IPS DF 6.9 (cell line): Measurements from ENCODE around the gene SERPINA5.

Experiments
- DNase-seq: peaks from one replicate; pipeline ENCODE4 v3.0.0-alpha.2; 2013; ENCODE audit warnings: low read depth, low spot score
- H3K27ac ChIP-seq: one replicate; pipeline ENCODE4 v1.5.1; 2013; ENCODE audit warnings: low read length, control low read depth
- H3K27me3 ChIP-seq: 2 replicates; pipeline ENCODE4 v1.6.1; 2013; ENCODE audit warnings: mild to moderate bottlenecking, low read length; ENCODE audit not compliant: control insufficient read depth, insufficient read depth
- H3K36me3 ChIP-seq: 2 replicates; pipeline ENCODE4 v1.6.1; 2013; ENCODE audit warnings: low read length; ENCODE audit not compliant: control insufficient read depth, insufficient read depth
- H3K4me1 ChIP-seq: 2 replicates; pipeline ENCODE4 v1.6.1; 2013; ENCODE audit warnings: low read length; ENCODE audit not compliant: control insufficient read depth, insufficient read depth
- H3K4me3 ChIP-seq: 2 replicates; pipeline ENCODE4 v1.5.1; 2013; ENCODE audit warnings: mild to moderate bottlenecking, low read length
- H3K9me3 ChIP-seq: 2 replicates; pipeline ENCODE4 v1.6.1; 2013; ENCODE audit warnings: low read length, inconsistent platforms; ENCODE audit not compliant: control insufficient read depth, insufficient read depth
- WGBS: extraction: QIAGEN DNeasy Blood & Tissue Kit; methylation state at CpG from one replicate; pipeline ENCODE4 v1.1.7; 2013; ENCODE audit warnings: mixed read lengths, missing lambda C conversion rate; ENCODE audit not compliant: insufficient read length, insufficient coverage; 5-methylcytosine and 5-hydroxymethylcytosine counted together

The SERPINA5 gene

DNA sequence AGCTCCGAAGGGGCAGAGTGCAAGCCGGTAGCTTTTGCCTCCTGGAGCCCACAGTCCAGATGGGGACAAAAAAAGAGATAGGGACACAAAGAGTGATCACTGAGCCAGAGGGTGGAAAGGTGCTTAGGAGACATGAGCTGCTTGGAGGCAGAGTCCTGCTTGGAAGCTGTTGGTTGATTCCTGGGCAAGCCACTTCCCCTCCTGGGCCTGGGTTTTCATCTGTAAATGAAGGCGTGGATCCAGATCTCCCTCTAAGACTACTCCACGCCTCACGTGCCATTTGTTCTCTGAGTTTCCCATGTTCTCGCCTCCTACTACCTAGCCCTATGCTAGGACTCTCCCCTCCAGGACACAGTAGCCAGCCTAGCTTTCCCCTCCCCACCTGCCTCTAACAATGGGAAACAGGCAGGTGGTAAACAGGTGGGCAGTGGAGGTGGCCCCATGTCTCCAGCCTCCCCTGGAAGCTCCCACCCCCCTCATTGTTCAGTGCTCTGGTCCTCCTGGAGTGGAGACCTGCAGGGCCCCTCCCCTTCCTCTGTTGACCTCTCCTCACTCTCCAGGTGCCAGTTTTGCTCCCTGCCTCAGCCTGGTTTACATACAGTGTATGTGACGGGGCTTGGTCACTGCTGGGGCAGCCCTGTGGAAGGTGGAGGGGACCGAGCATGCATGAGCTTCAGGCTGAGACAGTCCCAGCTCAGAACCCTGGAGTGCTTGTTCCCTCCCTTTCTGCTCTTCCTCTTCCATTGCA lies 34.8 kb downstream of the SERPINA5 start:
- Histone ChIP-seq H3K4me1 (no peaks in the 10 kb centered on the region), H3K9me3 (no peaks in the 10 kb centered on the region), H3K36me3 (no peaks in the 10 kb centered on the region; the same call in 1 of the 2 replicates), H3K27me3 (no peaks in the 10 kb centered on the region), H3K27ac (no peak overlapping the region), H3K4me3 (no peak overlapping the region)
- no CpG with 5 or more reads among the region's 8 CpGs for WGBS
- no peak for DNase-seq

DNA sequence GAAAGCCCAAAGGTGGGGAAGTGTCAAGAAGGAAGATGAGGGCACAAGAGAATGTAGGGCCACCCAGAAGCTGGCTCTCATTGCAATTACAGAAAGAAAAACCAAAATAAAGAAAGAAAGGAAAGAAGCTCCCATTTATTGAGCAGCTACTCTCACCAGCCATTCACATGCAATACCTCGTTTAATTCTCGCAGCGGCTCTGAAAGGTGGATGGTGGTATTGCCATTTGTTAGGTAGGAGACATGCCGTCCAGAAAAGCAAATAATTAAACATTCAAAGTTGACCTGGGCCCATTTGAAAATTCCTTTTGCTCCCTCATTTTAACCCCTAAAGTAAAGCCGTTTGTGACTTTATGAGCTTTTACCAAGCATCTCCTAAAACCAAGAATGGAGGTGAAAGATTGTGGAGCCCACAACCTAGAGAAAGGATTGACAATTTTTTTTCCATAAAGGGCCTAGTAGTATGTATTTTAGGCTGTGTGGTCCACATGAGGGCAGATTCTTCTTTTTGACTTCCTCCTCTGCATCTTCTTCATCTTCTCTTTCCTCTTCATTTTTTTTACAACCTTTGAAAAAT lies 36.2 kb downstream of the SERPINA5 start:
- no peaks in the 10 kb centered on the region; the same call in 1 of the 2 replicates for H3K36me3 ChIP-seq
- no peak for DNase-seq
- no CpG with 5 or more reads among the region's 5 CpGs for WGBS
- H3K4me1 ChIP-seq = no peaks in the 10 kb centered on the region
- no peak overlapping the region for H3K4me3 ChIP-seq
- H3K9me3 ChIP-seq = no peaks in the 10 kb centered on the region
- no peak overlapping the region for H3K27ac ChIP-seq
- no peaks in the 10 kb centered on the region for H3K27me3 ChIP-seq

DNA sequence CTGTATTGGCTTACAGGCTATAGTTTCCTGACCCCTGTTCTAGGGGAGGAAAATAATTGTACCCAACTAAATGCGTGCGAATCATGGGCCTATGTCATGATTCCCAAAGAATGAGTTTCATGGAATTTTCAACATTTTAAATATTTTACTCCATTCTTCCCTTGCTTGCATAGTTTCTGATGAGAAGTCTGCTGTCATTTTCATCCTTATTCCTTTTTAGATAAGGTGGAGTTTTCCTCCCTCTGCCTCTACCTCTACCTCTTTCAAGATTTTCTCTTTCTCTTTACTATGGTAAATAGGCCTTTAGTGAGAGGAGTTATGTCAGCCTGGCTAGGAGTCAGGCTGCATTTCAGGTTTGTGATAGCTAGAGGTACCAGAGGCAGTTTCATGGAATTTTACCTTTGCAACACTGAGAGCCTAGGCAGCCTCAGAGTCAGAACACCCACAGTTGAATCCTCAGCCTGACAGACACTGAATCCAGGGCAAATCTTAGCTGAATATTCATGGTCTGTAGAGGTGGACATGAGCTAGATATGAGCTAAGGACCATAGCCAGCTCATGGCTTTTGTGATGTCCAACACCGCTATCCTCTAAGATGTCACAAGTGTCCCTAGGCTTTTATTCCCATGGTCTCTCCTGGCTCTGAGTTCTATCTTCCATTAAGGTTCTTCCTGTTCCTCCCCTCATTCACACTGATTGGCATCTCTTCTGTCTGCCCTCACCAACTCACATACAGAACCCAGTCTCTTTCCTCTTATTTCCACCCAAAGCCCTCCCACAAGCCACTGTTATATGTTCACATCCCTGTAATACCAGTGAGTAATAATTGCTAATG lies 37.0 kb downstream of the SERPINA5 start:
- Histone ChIP-seq H3K4me3 (no peak overlapping the region), H3K9me3 (no peaks in the 10 kb centered on the region), H3K4me1 (no peaks in the 10 kb centered on the region), H3K27ac (no peak overlapping the region), H3K27me3 (no peaks in the 10 kb centered on the region), H3K36me3 (no peaks in the 10 kb centered on the region; the same call in 1 of the 2 replicates)
- no CpG with 5 or more reads among the region's 3 CpGs for WGBS
- DNase-seq = no peak

DNA sequence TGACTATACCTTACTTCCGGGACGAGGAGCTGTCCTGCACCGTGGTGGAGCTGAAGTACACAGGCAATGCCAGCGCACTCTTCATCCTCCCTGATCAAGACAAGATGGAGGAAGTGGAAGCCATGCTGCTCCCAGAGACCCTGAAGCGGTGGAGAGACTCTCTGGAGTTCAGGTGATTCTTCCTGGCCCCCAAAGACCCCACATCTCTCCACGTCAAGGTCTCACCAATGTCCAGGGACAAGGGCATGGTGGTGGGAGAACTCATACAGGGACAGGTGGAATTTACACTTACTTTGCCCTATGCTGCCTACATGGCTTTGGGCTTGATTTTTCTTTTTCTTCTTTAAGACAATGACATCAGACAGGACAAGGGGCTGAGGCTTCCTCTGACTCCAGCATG lies 38.1 kb downstream of the SERPINA5 start:
- no peak overlapping the region for H3K27ac ChIP-seq
- H3K36me3 ChIP-seq = no peaks in the 10 kb centered on the region; the same call in 1 of the 2 replicates
- no peaks in the 10 kb centered on the region for H3K4me1 ChIP-seq
- H3K9me3 ChIP-seq = no peaks in the 10 kb centered on the region
- H3K4me3 ChIP-seq = no peak overlapping the region
- no peak for DNase-seq
- WGBS = no CpG with 5 or more reads among the region's 6 CpGs
- no peaks in the 10 kb centered on the region; the same call in 1 of the 2 replicates for H3K27me3 ChIP-seq

DNA sequence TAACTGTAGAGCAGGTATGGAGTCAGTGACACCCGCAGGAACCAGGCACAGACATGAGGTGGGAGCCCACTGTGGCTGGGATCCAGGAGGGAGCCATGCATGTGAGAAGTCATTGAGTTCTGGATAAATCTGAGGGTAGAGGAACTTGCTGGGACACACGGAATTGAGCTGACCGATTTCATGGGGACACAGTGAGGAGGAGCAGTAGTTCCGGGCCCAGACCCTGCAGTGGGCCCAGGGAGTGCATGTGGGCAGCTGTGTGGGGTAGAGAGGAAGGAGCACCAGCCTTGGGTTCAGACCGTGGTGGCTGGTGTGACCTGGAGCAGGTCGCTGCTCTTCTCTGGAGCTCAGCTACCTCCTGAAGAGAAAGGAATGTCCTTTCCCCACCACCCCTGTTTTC lies 39.4 kb downstream of the SERPINA5 start:
- DNase-seq = no peak
- no peaks in the 10 kb centered on the region for H3K4me1 ChIP-seq
- no peak overlapping the region for H3K27ac ChIP-seq
- H3K27me3 ChIP-seq = no peaks in the 10 kb centered on the region; the same call in 1 of the 2 replicates
- no peak overlapping the region for H3K4me3 ChIP-seq
- WGBS = no CpG with 5 or more reads among the region's 6 CpGs
- H3K9me3 ChIP-seq = no peaks in the 10 kb centered on the region
- H3K36me3 ChIP-seq = no peaks in the 10 kb centered on the region

DNA sequence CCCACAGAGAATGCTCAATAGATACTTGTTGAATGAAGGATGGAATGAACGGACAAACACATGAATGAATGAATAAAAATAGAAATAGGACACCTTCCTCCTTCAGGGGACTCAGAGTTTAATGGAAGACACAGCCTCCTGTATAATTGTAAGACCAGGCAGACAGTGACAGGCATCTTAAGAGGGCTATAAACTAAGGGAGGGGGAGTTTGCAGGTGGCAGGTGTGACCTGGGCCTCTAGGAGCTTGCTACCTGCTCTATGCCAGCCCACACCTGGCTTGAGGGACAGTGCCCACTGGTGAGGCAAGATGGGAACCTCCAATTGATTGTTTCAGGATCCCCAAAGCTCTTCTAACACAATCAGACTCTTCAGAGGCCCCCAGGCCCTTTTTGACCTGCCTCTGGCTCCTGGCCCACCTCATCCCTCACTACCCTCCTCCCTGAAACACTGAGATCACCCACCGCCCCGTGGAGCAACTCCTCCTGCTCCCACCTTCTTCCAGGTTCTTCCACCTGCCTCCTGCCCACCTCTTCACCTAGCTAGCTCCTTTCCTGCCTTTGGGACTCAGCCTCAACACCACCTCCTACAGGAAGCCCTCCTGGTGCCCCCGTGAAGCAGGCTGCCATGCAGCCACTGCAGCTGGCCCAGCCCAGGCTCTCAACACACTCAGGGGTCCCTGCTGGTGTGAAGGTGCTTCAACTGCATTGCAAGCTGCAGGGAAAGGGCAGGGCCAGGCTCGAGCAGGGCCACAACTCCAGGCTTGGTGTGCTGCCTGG lies 40.3 kb downstream of the SERPINA5 start:
- no peaks in the 10 kb centered on the region for H3K36me3 ChIP-seq
- no peak for DNase-seq
- H3K4me1 ChIP-seq = no peaks in the 10 kb centered on the region
- H3K27ac ChIP-seq = no peak overlapping the region
- no peaks in the 10 kb centered on the region for H3K9me3 ChIP-seq
- no peaks in the 10 kb centered on the region; the same call in 1 of the 2 replicates for H3K27me3 ChIP-seq
- WGBS = no CpG with 5 or more reads among the region's 5 CpGs
- H3K4me3 ChIP-seq = no peak overlapping the region

DNA sequence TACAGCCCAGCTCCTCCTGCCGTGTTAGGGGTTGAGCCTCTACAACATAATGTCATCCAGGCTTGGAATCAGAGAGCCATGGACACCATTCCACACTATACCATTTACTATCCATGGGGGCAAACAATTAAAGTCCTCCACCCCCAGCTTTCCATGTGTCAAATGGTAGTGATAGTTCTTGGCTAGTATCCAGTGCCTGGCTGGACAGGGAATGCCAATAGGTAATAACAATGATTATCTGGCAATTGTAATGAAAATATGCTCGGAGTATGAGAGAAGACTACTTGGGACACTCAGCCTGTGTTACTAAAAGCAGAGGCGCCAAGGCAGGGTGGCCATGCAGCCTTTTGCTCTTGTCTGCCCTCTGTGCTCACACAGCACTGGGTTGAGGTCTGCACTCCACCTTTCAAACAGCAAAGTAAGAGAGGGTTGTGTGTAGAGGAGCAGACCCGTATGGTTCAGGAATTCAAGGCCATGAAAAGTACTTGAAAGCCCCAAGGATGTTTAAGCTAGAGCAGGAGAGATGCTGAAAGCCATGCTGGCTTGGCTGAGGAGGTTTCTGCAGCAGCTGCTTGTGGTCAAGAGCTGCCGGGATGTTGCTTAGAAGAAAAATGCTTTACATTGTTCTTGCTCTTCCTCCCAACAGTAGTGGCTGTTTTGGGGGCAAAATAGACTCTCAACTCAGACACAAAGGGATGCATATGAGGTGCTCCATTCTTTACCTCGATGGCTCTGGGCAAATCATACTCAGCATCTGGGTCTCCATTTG lies 41.6 kb downstream of the SERPINA5 start:
- Histone ChIP-seq H3K4me3 (no peak overlapping the region), H3K27ac (no peak overlapping the region), H3K9me3 (no peaks in the 10 kb centered on the region), H3K27me3 (no peaks in the 10 kb centered on the region; the same call in 1 of the 2 replicates), H3K4me1 (no peaks in the 10 kb centered on the region), H3K36me3 (no peaks in the 10 kb centered on the region)
- no CpG with 5 or more reads among the region's 6 CpGs for WGBS
- no peak for DNase-seq

DNA sequence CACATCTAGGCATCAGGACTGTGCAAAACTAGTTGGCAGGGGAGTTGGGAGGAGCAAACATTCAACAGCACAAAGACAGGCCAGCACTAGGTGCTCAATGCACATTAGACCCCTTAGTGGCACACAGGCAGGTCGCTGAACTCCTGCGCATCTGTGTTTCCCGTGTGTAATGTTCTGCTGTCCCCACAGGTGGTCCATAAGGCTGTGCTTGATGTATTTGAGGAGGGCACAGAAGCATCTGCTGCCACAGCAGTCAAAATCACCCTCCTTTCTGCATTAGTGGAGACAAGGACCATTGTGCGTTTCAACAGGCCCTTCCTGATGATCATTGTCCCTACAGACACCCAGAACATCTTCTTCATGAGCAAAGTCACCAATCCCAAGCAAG lies 42.2 kb downstream of the SERPINA5 start:
- H3K27ac ChIP-seq = no peak overlapping the region
- H3K4me3 ChIP-seq = no peak overlapping the region
- no peaks in the 10 kb centered on the region for H3K4me1 ChIP-seq
- H3K9me3 ChIP-seq = no peaks in the 10 kb centered on the region
- no peaks in the 10 kb centered on the region; the same call in 1 of the 2 replicates for H3K27me3 ChIP-seq
- no peak for DNase-seq
- no peaks in the 10 kb centered on the region for H3K36me3 ChIP-seq
- no CpG with 5 or more reads among the region's 4 CpGs for WGBS

DNA sequence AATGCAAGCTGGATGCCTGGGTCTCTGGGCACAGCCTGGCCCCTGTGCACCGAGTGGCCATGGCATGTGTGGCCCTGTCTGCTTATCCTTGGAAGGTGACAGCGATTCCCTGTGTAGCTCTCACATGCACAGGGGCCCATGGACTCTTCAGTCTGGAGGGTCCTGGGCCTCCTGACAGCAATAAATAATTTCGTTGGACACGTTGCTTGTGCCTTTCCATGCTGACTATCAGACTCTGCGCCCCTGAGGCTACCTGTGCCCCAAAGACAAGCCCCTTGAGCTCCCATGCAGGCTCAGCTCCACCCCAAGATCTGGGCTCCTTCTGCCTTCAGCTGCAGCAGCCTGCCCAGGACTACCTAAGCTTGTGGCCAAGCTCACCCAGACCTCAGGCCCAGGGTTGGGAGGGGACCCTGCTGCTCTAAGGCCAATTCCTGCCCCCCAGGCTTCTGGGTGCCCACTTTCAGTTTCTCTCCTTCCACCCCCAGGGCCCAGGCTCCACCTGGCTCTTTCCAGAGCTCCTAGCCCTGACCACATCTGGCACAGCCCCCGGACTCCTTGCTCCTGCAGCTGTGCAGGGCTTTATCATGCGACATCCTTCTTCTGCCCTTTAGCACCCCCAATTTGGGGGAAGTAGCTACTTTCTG lies 42.8 kb downstream of the SERPINA5 start:
- Histone ChIP-seq H3K36me3 (no peaks in the 10 kb centered on the region), H3K27ac (no peak overlapping the region), H3K9me3 (no peaks in the 10 kb centered on the region), H3K4me1 (no peaks in the 10 kb centered on the region), H3K4me3 (no peak overlapping the region), H3K27me3 (no peaks in the 10 kb centered on the region; the same call in 1 of the 2 replicates)
- no CpG with 5 or more reads among the region's 7 CpGs for WGBS
- DNase-seq = no peak
